ENCODE data around the gene SPX.

DNA sequence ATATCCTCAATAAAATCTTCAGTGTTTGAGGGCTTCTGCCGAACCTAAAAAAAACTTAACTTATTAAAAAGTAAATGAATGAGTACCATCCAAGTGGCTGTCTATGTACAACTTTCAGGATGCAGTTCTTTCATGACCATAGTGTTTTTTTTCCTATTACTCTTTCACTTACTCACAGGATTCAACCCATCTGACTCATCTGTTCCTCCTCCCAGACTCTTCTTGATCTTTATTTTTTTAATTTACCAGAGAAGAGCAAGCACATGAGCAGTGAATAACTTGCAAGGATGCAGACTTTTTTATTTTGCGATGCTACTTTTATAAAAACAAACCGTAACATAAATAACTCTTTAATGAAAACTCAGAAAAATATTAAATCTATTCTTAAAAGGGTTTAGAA, 49.1 kb upstream of the SPX start:
- TF ChIP-seq, protein P1, sequence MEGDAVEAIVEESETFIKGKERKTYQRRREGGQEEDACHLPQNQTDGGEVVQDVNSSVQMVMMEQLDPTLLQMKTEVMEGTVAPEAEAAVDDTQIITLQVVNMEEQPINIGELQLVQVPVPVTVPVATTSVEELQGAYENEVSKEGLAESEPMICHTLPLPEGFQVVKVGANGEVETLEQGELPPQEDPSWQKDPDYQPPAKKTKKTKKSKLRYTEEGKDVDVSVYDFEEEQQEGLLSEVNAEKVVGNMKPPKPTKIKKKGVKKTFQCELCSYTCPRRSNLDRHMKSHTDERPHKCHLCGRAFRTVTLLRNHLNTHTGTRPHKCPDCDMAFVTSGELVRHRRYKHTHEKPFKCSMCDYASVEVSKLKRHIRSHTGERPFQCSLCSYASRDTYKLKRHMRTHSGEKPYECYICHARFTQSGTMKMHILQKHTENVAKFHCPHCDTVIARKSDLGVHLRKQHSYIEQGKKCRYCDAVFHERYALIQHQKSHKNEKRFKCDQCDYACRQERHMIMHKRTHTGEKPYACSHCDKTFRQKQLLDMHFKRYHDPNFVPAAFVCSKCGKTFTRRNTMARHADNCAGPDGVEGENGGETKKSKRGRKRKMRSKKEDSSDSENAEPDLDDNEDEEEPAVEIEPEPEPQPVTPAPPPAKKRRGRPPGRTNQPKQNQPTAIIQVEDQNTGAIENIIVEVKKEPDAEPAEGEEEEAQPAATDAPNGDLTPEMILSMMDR (IDR thresholded peaks at IDR 0.05; ENCODE audit: low read depth, low read length, missing input control), result no peak
- TF ChIP-seq RXRA (IDR thresholded peaks at IDR 0.05), result no peak
- TF ChIP-seq, protein P2, sequence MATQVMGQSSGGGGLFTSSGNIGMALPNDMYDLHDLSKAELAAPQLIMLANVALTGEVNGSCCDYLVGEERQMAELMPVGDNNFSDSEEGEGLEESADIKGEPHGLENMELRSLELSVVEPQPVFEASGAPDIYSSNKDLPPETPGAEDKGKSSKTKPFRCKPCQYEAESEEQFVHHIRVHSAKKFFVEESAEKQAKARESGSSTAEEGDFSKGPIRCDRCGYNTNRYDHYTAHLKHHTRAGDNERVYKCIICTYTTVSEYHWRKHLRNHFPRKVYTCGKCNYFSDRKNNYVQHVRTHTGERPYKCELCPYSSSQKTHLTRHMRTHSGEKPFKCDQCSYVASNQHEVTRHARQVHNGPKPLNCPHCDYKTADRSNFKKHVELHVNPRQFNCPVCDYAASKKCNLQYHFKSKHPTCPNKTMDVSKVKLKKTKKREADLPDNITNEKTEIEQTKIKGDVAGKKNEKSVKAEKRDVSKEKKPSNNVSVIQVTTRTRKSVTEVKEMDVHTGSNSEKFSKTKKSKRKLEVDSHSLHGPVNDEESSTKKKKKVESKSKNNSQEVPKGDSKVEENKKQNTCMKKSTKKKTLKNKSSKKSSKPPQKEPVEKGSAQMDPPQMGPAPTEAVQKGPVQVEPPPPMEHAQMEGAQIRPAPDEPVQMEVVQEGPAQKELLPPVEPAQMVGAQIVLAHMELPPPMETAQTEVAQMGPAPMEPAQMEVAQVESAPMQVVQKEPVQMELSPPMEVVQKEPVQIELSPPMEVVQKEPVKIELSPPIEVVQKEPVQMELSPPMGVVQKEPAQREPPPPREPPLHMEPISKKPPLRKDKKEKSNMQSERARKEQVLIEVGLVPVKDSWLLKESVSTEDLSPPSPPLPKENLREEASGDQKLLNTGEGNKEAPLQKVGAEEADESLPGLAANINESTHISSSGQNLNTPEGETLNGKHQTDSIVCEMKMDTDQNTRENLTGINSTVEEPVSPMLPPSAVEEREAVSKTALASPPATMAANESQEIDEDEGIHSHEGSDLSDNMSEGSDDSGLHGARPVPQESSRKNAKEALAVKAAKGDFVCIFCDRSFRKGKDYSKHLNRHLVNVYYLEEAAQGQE (IDR thresholded peaks at IDR 0.05), result no peak
- TF ChIP-seq, protein P3, sequence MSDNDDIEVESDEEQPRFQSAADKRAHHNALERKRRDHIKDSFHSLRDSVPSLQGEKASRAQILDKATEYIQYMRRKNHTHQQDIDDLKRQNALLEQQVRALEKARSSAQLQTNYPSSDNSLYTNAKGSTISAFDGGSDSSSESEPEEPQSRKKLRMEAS (IDR thresholded peaks at IDR 0.05), result no peak
